ENCODE data around the gene BPIFB4. TPM values are rescaled to one million over a fixed set of nuclear protein-coding genes. Genes with fewer than 3 reads are reported as not detected.

BPIFB4 gene
- total RNA-seq, 2 donors from 2014 or later = not detected

GRCh38 chr20:33051333-33051732 lies 28.1 kb upstream of the BPIFB4 start:
- no peaks in the 10 kb centered on the region for H3K4me1 Mint-ChIP-seq
- no peaks in the 10 kb centered on the region for H3K36me3 Mint-ChIP-seq (ENCODE audit: low read depth)
- no peak overlapping the region for H3K4me3 Mint-ChIP-seq
- no peaks in the 10 kb centered on the region for H3K9me3 Mint-ChIP-seq
- ATAC-seq (replicated peaks) = no peak
- no peaks in the 10 kb centered on the region for H3K27me3 Mint-ChIP-seq
- no peak overlapping the region for H3K27ac Mint-ChIP-seq

- H3K9me3 Mint-ChIP-seq = no peaks in the 10 kb centered on the region
- H3K27ac Mint-ChIP-seq = no peak within 1 kb of the TSS
- H3K4me3 Mint-ChIP-seq = no peak within 1 kb of the TSS
- no peaks in the 10 kb centered on the region for H3K36me3 Mint-ChIP-seq (ENCODE audit: low read depth)
- no peaks in the 10 kb centered on the region for H3K4me1 Mint-ChIP-seq
- no peaks in the 10 kb centered on the region for H3K27me3 Mint-ChIP-seq
- ATAC-seq (replicated peaks) = no peak
Measured at GRCh38 chr20:33053291-33054106, 25.9 kb upstream of the BPIFB4 start, which contains the start of gene BPIFB3. TSS of gene BPIFB3 (plus strand) at chr20:33053903. CDS start at chr20:33055436, 1,533 bp downstream.

DNA sequence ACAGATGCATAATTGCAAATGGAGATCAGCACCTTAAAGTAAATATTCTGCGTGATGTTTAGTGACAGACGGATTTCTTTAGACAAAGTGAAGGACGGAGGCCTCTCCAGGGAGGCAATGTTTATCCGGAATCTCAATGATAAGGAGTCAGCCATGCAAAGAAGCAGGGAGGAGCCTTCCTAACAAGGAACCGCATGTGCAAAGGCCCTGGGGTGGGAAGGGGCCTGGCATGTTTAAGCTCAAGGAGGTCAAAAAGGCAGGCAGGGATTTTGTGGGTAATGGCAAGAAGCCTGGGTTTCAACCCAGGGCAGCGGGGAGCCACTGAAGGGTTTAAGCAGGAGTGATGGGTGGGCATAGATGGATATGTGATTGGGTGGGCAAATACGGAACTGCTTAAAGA lies 25.1 kb upstream of the BPIFB4 start:
- Mint-ChIP-seq H3K27ac (no peak overlapping the region), H3K4me1 (no peaks in the 10 kb centered on the region), H3K36me3 (ENCODE audit: low read depth) (no peaks in the 10 kb centered on the region), H3K27me3 (no peaks in the 10 kb centered on the region), H3K9me3 (no peaks in the 10 kb centered on the region), H3K4me3 (no peak overlapping the region)
- no peak for ATAC-seq (replicated peaks)

DNA sequence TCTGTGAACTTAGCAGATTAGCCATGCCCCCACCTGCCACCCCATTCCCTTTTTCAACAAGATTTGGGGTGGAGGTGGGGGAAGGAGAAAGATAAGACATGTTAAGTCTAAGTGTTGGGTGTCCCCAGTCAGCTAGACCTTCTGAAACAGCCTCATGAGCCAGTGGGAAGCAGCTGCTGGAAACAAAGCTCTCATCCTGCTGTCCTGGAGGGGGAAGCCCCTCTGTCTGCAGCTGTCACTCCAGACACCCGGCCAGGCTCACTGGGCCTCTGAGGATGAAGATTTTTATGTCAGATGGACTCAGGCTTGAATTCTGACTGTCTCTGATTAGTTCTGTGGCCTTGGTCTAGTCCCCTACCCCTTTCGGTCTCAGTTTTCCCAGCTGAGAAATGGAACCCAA lies 24.7 kb upstream of the BPIFB4 start:
- Mint-ChIP-seq H3K27ac (no peak overlapping the region), H3K9me3 (no peaks in the 10 kb centered on the region), H3K4me3 (no peak overlapping the region), H3K4me1 (no peaks in the 10 kb centered on the region), H3K27me3 (no peaks in the 10 kb centered on the region), H3K36me3 (ENCODE audit: low read depth) (no peaks in the 10 kb centered on the region)
- no peak for ATAC-seq (replicated peaks)

DNA sequence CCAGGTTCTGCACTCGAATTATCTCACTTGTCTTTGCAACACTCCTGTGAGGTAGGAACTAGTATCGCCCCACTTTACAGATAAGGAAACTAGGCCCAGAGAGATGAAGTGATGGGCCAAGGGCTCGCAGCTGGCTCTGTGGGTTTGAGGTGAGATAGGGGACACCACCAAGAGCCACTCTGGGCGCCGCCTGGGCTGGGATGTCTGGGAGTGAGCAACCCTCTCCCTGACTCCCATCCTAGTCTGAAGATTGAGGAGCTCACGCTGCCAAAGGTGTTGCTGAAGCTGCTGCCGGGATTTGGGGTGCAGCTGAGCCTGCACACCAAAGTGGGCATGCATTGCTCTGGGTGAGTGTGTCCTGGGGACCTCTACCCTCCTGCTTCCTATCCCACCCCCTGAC lies 20.3 kb upstream of the BPIFB4 start:
- Mint-ChIP-seq H3K36me3 (ENCODE audit: low read depth) (no peaks in the 10 kb centered on the region), H3K27me3 (no peaks in the 10 kb centered on the region), H3K27ac (no peak overlapping the region), H3K4me3 (no peak overlapping the region), H3K9me3 (no peaks in the 10 kb centered on the region), H3K4me1 (no peaks in the 10 kb centered on the region)
- no peak for ATAC-seq (replicated peaks)

DNA sequence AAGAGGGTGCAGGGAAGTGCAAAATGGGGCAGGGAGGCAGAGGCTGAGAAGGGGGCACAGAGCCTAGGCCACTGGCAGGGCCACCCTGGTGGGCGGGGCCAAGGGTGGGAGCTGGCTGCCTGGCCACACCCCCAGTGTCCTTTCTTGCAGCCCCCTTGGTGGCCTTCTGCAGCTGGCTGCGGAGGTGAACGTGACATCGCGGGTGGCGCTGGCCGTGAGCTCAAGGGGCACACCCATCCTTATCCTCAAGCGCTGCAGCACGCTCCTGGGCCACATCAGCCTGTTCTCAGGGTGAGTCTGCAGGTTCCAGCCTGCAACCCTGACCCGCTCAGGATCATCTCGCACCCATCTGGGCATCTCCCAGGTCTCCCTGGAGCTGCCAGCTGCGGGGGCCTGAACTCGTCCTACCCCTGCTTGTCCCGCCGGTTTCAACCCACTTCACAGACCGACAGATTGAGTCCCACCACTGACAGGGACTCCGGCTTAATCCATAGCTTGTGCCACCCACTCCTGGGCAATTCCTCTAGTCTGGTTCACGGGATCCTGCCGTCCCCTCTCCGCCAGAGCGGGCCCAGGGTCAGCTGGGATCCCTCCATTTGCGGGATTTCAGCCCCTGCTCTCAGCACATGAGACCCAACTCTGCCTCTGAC lies 19.6 kb upstream of the BPIFB4 start:
- ATAC-seq (replicated peaks) = no peak
- Mint-ChIP-seq H3K9me3 (no peaks in the 10 kb centered on the region), H3K27ac (no peak overlapping the region), H3K4me3 (no peak overlapping the region), H3K4me1 (no peaks in the 10 kb centered on the region), H3K27me3 (no peaks in the 10 kb centered on the region), H3K36me3 (ENCODE audit: low read depth) (no peaks in the 10 kb centered on the region)

DNA sequence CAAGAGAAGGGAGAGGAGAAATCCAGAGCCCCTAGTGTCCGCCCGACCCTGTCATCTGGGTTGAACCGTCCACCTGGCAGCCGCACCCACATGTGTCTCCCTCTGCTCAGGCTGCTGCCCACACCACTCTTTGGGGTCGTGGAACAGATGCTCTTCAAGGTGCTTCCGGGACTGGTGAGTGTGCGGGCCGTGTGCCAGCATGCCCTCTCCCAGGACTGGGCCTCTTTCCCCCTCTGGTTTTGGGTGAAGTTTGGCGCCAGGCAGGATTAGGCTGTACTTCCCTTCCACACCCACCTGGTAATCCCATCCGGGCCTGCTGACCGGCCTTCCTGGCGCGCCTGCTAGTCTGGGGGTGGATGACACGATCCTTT lies 17.8 kb upstream of the BPIFB4 start:
- no peaks in the 10 kb centered on the region for H3K36me3 Mint-ChIP-seq (ENCODE audit: low read depth)
- no peak for ATAC-seq (replicated peaks)
- H3K27me3 Mint-ChIP-seq = no peaks in the 10 kb centered on the region

DNA sequence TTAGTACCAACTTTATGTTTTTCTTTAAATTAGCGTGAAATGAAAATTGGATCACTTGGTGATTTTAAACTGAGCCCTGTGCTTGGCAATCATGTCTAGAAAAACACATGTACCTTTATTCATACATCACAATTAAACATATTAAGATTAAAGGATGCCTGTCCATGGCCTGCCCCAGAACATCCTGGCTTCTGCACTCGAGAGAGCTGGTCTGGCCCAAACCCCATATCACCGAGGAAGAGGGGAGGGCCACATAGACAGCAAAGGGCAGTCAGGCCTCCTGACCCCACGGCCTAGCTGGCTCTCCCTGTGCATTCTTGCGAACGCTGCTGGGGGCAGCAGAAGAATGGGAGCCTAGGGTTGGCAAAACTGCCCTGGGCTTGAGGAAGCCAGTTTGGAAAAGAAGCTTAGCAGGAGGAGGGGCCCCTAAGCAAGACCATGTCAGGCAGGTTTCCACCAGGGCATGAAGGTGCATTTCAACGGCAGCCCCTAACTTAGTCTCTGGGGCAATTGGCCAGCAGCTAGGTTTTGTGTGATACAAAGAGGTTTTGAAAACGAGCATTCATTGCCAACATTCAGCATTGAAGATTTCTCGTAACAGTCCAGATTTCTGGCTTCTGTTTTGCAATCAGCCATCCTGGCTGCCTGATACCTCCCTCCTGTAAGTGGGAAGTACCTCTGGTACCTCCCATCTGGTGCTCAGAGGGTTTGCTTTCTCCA lies 17.2 kb upstream of the BPIFB4 start:
- no peaks in the 10 kb centered on the region for H3K4me1 Mint-ChIP-seq
- no peak overlapping the region for H3K4me3 Mint-ChIP-seq
- H3K9me3 Mint-ChIP-seq = no peaks in the 10 kb centered on the region
- no peak for ATAC-seq (replicated peaks)
- H3K36me3 Mint-ChIP-seq (ENCODE audit: low read depth) = no peaks in the 10 kb centered on the region
- H3K27ac Mint-ChIP-seq = no peak overlapping the region
- H3K27me3 Mint-ChIP-seq = no peaks in the 10 kb centered on the region

More for the DNA sequence above, 17.8 kb upstream of the BPIFB4 start:
- Mint-ChIP-seq H3K27ac (no peak overlapping the region), H3K4me3 (no peak overlapping the region), H3K9me3 (no peaks in the 10 kb centered on the region), H3K4me1 (no peaks in the 10 kb centered on the region)

- Mint-ChIP-seq H3K27me3 (no peaks in the 10 kb centered on the region), H3K9me3 (no peaks in the 10 kb centered on the region), H3K36me3 (ENCODE audit: low read depth) (no peaks in the 10 kb centered on the region), H3K4me1 (peaks cover under 1% of the 10 kb centered on the region), H3K27ac (no peak overlapping the region), H3K4me3 (no peak overlapping the region)
- ATAC-seq (replicated peaks) = no peak
Measured at GRCh38 chr20:33062825-33063149, 16.7 kb upstream of the BPIFB4 start.

GRCh38 chr20:33063271-33063670 lies 16.2 kb upstream of the BPIFB4 start:
- Mint-ChIP-seq H3K27ac (no peak overlapping the region), H3K36me3 (ENCODE audit: low read depth) (no peaks in the 10 kb centered on the region), H3K27me3 (no peaks in the 10 kb centered on the region), H3K9me3 (no peaks in the 10 kb centered on the region), H3K4me3 (no peak overlapping the region), H3K4me1 (peaks cover 4% of the 10 kb centered on the region)
- ATAC-seq (replicated peaks) = no peak

GRCh38 chr20:33064572-33065287 lies 14.7 kb upstream of the BPIFB4 start:
- H3K27ac Mint-ChIP-seq = no peak overlapping the region
- H3K27me3 Mint-ChIP-seq = no peaks in the 10 kb centered on the region
- no peak for ATAC-seq (replicated peaks)
- no peaks in the 10 kb centered on the region for H3K9me3 Mint-ChIP-seq
- no peak overlapping the region for H3K4me3 Mint-ChIP-seq
- H3K36me3 Mint-ChIP-seq (ENCODE audit: low read depth) = no peaks in the 10 kb centered on the region
- peaks cover 4% of the 10 kb centered on the region for H3K4me1 Mint-ChIP-seq

GRCh38 chr20:33065785-33066184 lies 13.7 kb upstream of the BPIFB4 start:
- Mint-ChIP-seq H3K9me3 (no peaks in the 10 kb centered on the region), H3K27me3 (no peaks in the 10 kb centered on the region), H3K36me3 (ENCODE audit: low read depth) (no peaks in the 10 kb centered on the region), H3K27ac (no peak overlapping the region), H3K4me1 (peaks cover 4% of the 10 kb centered on the region), H3K4me3 (no peak overlapping the region)
- ATAC-seq (replicated peaks) = no peak

GRCh38 chr20:33067806-33068205 lies 11.6 kb upstream of the BPIFB4 start:
- no peak overlapping the region for H3K4me3 Mint-ChIP-seq

DNA sequence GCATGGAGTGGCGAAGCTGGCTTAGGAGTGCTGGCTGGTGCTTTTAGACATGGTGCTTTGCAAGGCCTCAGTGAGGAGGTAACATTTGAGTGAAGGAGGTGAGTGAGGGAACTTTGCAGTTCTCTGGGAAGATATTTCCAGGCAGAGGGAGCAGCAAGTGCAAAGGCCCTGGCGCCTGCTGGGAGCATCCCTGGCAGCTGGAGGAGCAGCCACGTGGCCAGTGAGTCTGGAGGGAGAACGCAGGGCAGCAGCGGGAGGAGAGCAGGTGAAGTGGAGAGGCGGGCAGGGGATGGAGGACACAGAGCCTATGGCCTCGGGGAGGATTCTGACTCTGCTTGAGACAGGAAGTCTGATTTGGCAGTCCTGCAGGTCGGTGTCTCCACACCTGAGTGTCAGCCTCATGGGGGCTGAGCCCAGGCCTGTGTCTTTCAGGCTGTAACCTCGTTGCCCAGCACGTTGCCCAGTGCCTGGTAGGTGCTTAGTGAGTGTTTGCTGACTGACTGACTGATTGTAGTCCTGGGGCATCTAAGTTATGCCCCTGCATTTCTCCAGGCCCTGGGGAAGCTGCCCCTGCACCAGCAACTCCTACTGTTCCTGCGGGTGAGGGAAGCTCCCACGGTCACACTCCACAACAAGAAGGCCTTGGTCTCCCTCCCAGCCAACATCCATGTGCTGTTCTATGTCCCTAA lies 11.0 kb upstream of the BPIFB4 start:
- Mint-ChIP-seq H3K27me3 (no peaks in the 10 kb centered on the region), H3K36me3 (ENCODE audit: low read depth) (no peaks in the 10 kb centered on the region), H3K9me3 (no peaks in the 10 kb centered on the region), H3K4me1 (peaks cover 4% of the 10 kb centered on the region), H3K4me3 (no peak overlapping the region), H3K27ac (no peak overlapping the region)
- no peak for ATAC-seq (replicated peaks)

More at GRCh38 chr20:33067806-33068205, 11.6 kb upstream of the BPIFB4 start:
- Mint-ChIP-seq H3K9me3 (no peaks in the 10 kb centered on the region), H3K27ac (no peak overlapping the region), H3K27me3 (no peaks in the 10 kb centered on the region), H3K36me3 (ENCODE audit: low read depth) (no peaks in the 10 kb centered on the region), H3K4me1 (peaks cover 4% of the 10 kb centered on the region)
- ATAC-seq (replicated peaks) = no peak

All from activated T-helper 17 cell treated with anti-CD3 and anti-CD28 coated beads, Interleukin-2, amount 50 U/mL, for 72 hours (primary cell).